Neural progenitor cell (in vitro differentiated cells): ENCODE measurements around the gene RASSF5.

Experiments used
- EZH2 ChIP-seq: fragments of 200-600 bp; sonication (generic); IDR thresholded peaks from 2 replicates; pipeline ENCODE4 v1.6.1; 2017; ENCODE audit warnings: antibody characterized with exemption, mild to moderate bottlenecking, moderate library complexity
- TF ChIP-seq, protein P1 (sequence below): fragments of 200-600 bp; sonication (generic); IDR thresholded peaks from 2 replicates; pipeline ENCODE4 v1.5.1; 2017; ENCODE audit warnings: antibody characterized with exemption, mild to moderate bottlenecking

DNA sequence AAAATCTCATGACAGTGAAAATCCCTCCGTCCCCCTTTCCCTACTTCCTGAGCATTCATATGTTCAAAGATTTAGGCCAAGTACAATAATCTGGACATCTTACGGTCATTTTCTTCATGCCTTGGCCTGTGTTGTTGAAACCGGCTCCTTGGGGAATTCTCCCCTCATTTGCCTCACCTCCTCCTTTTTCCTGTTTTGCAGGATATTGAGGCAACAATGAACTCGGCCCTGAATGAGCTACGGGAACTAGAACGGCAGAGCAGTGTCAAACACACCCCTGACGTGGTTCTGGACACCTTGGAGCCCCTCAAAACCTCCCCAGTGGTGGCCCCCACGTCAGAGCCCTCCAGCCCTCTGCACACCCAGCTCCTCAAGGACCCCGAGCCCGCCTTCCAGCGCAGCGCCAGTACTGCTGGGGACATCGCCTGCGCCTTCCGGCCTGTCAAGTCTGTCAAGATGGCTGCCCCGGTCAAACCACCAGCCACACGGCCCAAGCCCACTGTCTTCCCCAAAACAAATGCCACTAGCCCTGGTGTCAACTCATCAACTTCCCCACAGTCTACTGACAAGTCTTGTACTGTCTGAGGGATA lies 46.4 kb upstream of the RASSF5 start:
- TF ChIP-seq EZH2, result no peak
- TF ChIP-seq, protein P1, sequence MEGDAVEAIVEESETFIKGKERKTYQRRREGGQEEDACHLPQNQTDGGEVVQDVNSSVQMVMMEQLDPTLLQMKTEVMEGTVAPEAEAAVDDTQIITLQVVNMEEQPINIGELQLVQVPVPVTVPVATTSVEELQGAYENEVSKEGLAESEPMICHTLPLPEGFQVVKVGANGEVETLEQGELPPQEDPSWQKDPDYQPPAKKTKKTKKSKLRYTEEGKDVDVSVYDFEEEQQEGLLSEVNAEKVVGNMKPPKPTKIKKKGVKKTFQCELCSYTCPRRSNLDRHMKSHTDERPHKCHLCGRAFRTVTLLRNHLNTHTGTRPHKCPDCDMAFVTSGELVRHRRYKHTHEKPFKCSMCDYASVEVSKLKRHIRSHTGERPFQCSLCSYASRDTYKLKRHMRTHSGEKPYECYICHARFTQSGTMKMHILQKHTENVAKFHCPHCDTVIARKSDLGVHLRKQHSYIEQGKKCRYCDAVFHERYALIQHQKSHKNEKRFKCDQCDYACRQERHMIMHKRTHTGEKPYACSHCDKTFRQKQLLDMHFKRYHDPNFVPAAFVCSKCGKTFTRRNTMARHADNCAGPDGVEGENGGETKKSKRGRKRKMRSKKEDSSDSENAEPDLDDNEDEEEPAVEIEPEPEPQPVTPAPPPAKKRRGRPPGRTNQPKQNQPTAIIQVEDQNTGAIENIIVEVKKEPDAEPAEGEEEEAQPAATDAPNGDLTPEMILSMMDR, result no peak
